PC-9 (cell line): ENCODE measurements around the gene KCNE2. TPM values are rescaled to one million over a fixed set of nuclear protein-coding genes. Genes with fewer than 3 reads are reported as not detected.

Experiments
- BruUV-seq: library from RNA; stranded (reverse); fragments of 400-500 nt; replicated peaks from 2 replicates; lab custom pipeline; 2021; lab: Mats Ljungman, UMichigan
- CTCF ChIA-PET: fragments of 300-600 bp; sonication (Branson Sonifier 250); formaldehyde crosslinking; loops from one replicate; lab custom pipeline; 2022; ENCODE audit warnings: antibody characterized with exemption; lab: Charles Lee
- POLR2A ChIA-PET: fragments of 300-600 bp; sonication (Branson Sonifier 250); formaldehyde crosslinking; loops from one replicate; lab custom pipeline; 2022; ENCODE audit warnings: antibody characterized with exemption; ENCODE audit not compliant: unreplicated experiment; lab: Charles Lee
- DNase-seq, 2 experiments: peaks; one replicate each; pipeline versions ENCODE4 v3.0.0 to v3.0.0-alpha.2; 2015 to 2022; ENCODE audit warnings: mixed read lengths in 1 of 2
- H2AFZ ChIP-seq: fragments of 200-600 bp; sonication (generic); 2 replicates; pipeline ENCODE4 v1.8.1; 2017; ENCODE audit warnings: antibody characterized with exemption
- H3F3A ChIP-seq: fragments of 200-600 bp; sonication (generic); 2 replicates; pipeline ENCODE4 v1.8.1; 2017; ENCODE audit warnings: antibody characterized with exemption, mild to moderate bottlenecking, low read depth; ENCODE audit not compliant: insufficient read depth
- H3K27ac ChIP-seq: fragments of 200-600 bp; sonication (generic); 2 replicates; pipeline ENCODE4 v1.6.1; 2016; ENCODE audit warnings: mixed run types
- H3K27me3 ChIP-seq: fragments of 200-600 bp; sonication (generic); 2 replicates; pipeline ENCODE4 v1.6.1; 2016; ENCODE audit warnings: low read depth, mixed run types; ENCODE audit not compliant: insufficient read depth
- H3K36me3 ChIP-seq: fragments of 200-600 bp; sonication (generic); 2 replicates; pipeline ENCODE4 v1.6.1; 2016; ENCODE audit warnings: low read depth, mixed run types
- H3K4me1 ChIP-seq: fragments of 200-600 bp; sonication (generic); replicated peaks from 2 replicates; pipeline ENCODE4 v1.6.1; 2016; ENCODE audit warnings: mixed run types; ENCODE audit not compliant: insufficient read depth
- H3K4me2 ChIP-seq: fragments of 200-600 bp; sonication (generic); 2 replicates; pipeline ENCODE4 v1.6.1; 2017; ENCODE audit warnings: mixed run types
- H3K4me3 ChIP-seq: fragments of 200-600 bp; sonication (generic); 2 replicates; pipeline ENCODE4 v1.6.1; 2016; ENCODE audit warnings: mixed run types
- H3K79me2 ChIP-seq: fragments of 200-600 bp; sonication (generic); 2 replicates; pipeline ENCODE4 v1.6.1; 2017; ENCODE audit warnings: low read depth, mixed run types
- H3K9me2 ChIP-seq: fragments of 200-600 bp; sonication (generic); 2 replicates; pipeline ENCODE4 v1.8.1; 2017; ENCODE audit warnings: mild to moderate bottlenecking; ENCODE audit not compliant: insufficient read depth
- H3K9me3 ChIP-seq: fragments of 200-600 bp; sonication (generic); 2 replicates; pipeline ENCODE4 v1.8.1; 2016; ENCODE audit warnings: low read depth; ENCODE audit not compliant: insufficient read depth
- H4K20me1 ChIP-seq: fragments of 200-600 bp; sonication (generic); 2 replicates; pipeline ENCODE4 v1.8.1; 2017; ENCODE audit not compliant: insufficient read depth
- CTCF ChIP-seq: fragments of 200-600 bp; sonication (generic); conservative IDR thresholded peaks from 2 replicates; pipeline ENCODE4 v1.6.1; 2017; ENCODE audit warnings: mixed run types, antibody characterized with exemption, mild to moderate bottlenecking, moderate library complexity
- EZH2 ChIP-seq: fragments of 200-600 bp; sonication (generic); IDR thresholded peaks from 2 replicates; pipeline ENCODE4 v1.8.0; 2017; ENCODE audit warnings: antibody characterized with exemption, low read depth
- intact Hi-C: fragments of 100-400 bp; cut with micrococcal nuclease; formaldehyde crosslinking; loops from one replicate; pipeline ENCODE4 v1.10.0; 2022; ENCODE audit not compliant: unreplicated experiment
- total RNA-seq: library from RNA; stranded (reverse); gene quantifications from 2 replicates; pipeline ENCODE4 v1.2.3, GENCODE V29; 2021

Gene KCNE2
- total RNA-seq, 1 experiment from 2014 or later = not detected

- no peaks in the 10 kb centered on the region for H3K9me2 ChIP-seq
- H3K4me3 ChIP-seq = no peak overlapping the region
- POLR2A ChIA-PET = no interaction called here
- no peaks in the 10 kb centered on the region for H3K27me3 ChIP-seq
- TF ChIP-seq EZH2 = no peak
- no peak for TF ChIP-seq CTCF
- no peaks in the 10 kb centered on the region for H3K36me3 ChIP-seq
- no peaks in the 10 kb centered on the region for H3K79me2 ChIP-seq
- BruUV-seq = no TSS peak
- no peak overlapping the region for H3K27ac ChIP-seq
- no peak overlapping the region for H3K4me2 ChIP-seq
- no peak for DNase-seq
- H3K9me3 ChIP-seq = no peaks in the 10 kb centered on the region
- no peaks in the 10 kb centered on the region for H4K20me1 ChIP-seq
- CTCF ChIA-PET = interaction anchor here (0.6 kb wide), 1 partner anchor 1967 kb away, joined by 6 read pairs; no protein-coding TSS in a partner anchor
- H3F3A ChIP-seq = no peaks in the 10 kb centered on the region
- no peaks in the 10 kb centered on the region for H3K4me1 ChIP-seq
- no peak overlapping the region for H2AFZ ChIP-seq
- intact Hi-C loops = loop anchor here (10.0 kb wide), 1 partner anchor 408 kb away; no protein-coding TSS in a partner anchor
These were observed 30.6 kb upstream of the KCNE2 start for GRCh38 chr21:34333121-34333739.

GRCh38 chr21:34335316-34335715 is 28.5 kb upstream of the KCNE2 start:
- intact Hi-C loops = loop anchor here (10.0 kb wide), 1 partner anchor 411 kb away; no protein-coding TSS in a partner anchor
- BruUV-seq = no TSS peak

GRCh38 chr21:34336245-34336644 is 27.6 kb upstream of the KCNE2 start:
- Histone ChIP-seq H4K20me1 (no peaks in the 10 kb centered on the region), H3K4me3 (no peak overlapping the region), H3K9me3 (no peaks in the 10 kb centered on the region), H3K9me2 (no peaks in the 10 kb centered on the region), H3K4me2 (no peak overlapping the region), H3K79me2 (no peaks in the 10 kb centered on the region), H3K27ac (no peak overlapping the region), H2AFZ (no peak overlapping the region), H3K36me3 (no peaks in the 10 kb centered on the region), H3F3A (no peaks in the 10 kb centered on the region), H3K27me3 (0 out of 2 replicates have a peak, but pooled peaks cover 3% of the 10 kb centered on the region), H3K4me1 (no peaks in the 10 kb centered on the region)
- BruUV-seq = no TSS peak
- DNase-seq = no peak
- ChIA-PET POLR2A (no interaction called here), CTCF (no interaction called here)
- no peak for TF ChIP-seq CTCF
- no peak for TF ChIP-seq EZH2
- intact Hi-C loops = loop anchor here (10.0 kb wide), 1 partner anchor 411 kb away; no protein-coding TSS in a partner anchor

More at GRCh38 chr21:34335316-34335715, 28.5 kb upstream of the KCNE2 start:
- Histone ChIP-seq H3K27me3 (0 out of 2 replicates have a peak, but pooled peaks cover 3% of the 10 kb centered on the region), H3K27ac (no peak overlapping the region), H3K79me2 (no peaks in the 10 kb centered on the region), H3F3A (no peaks in the 10 kb centered on the region), H3K4me1 (no peaks in the 10 kb centered on the region), H4K20me1 (no peaks in the 10 kb centered on the region), H3K4me3 (no peak overlapping the region), H3K9me2 (no peaks in the 10 kb centered on the region), H3K4me2 (no peak overlapping the region), H3K9me3 (no peaks in the 10 kb centered on the region), H2AFZ (no peak overlapping the region), H3K36me3 (no peaks in the 10 kb centered on the region)
- TF ChIP-seq EZH2 (no peak), CTCF (no peak)
- CTCF ChIA-PET = no interaction called here
- no peak for DNase-seq
- POLR2A ChIA-PET = interaction anchor here (0.6 kb wide), 1 partner anchor 13 kb away, joined by 3 read pairs; no protein-coding TSS in a partner anchor
